Measurements from ENCODE around the gene OR2H2. TPM values are rescaled to one million over a fixed set of nuclear protein-coding genes. Genes with fewer than 3 reads are reported as not detected.

Gene OR2H2
- total and polyA plus RNA-seq, 8 donors = 0.10 to 0.30 (median 0.14) TPM; not detected in 2

DNA sequence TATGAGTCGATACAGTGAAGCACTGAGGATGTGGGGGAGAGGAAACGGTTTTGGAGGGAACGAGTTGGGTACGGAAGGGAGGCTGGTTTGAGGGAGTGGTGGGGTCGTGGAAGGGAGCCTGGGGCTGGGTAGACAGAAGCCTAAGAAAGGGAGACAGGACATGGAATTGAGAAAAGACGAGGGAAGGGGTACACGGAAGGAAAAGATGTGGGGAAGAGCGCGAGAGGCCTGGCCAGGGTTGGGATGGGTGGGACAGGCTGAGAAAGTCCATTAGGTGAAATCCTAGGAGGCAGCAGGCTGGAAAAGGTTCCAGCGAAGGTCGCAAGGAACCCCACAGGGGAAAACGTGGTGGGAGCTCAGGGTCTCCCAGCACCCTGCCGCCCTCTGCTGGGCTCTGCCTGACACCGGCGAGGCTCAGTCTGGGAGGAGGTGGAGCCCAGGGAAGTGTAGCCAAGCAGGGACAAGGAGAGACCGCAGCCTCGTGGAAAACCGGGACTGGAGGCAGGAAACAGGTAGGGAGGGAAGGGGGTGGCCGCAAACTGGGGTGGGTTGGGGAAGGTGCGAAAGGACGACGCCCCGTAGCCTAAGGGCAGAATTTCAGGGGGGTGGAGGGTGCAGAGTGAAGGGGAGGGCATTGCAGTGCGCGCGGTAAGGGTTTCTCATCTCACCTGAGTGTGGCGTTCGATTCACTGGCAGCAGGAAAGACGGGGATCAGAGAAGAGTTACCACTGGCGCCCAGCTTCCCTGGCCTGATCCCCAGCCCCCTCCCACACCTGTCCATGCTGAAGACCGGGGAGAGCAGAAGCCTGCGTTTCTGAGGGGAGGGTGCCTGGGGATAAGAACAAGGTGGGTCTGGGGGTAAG lies 43.7 kb downstream of the OR2H2 start:
- DNase-seq (peak; percentile 59 to 90 (median 79)), ATAC-seq (peak; percentile 65)
- H3K9me3 ChIP-seq = no peaks in the 10 kb centered on the region
- H3K36me3 ChIP-seq = no peaks in the 10 kb centered on the region
- H3K27ac ChIP-seq = peak overlapping the region; percentile 41 to 71
- peaks cover 0 to 25% of the 10 kb centered on the region in 2 donors for H3K27me3 ChIP-seq
- TF ChIP-seq CTCF (IDR thresholded peaks at IDR 0.05) = peak; percentile 39 to 56
- H3K4me3 ChIP-seq = peak overlapping the region; percentile 45 to 59
- H3K4me1 ChIP-seq = peaks cover 6 to 59% of the 10 kb centered on the region in 2 donors
- intact Hi-C loops (cut with DNase I) = no loop called here

- H3K9me3 ChIP-seq = no peaks in the 10 kb centered on the region
- H3K4me3 ChIP-seq = no peak overlapping the region
- peaks cover 0 to 25% of the 10 kb centered on the region in 2 donors for H3K27me3 ChIP-seq
- DNase-seq (no peak), ATAC-seq (no peak)
- no peak for TF ChIP-seq CTCF (IDR thresholded peaks at IDR 0.05)
- intact Hi-C loops (cut with DNase I) = no loop called here
- H3K4me1 ChIP-seq = peaks cover 6 to 51% of the 10 kb centered on the region in 2 donors
- H3K27ac ChIP-seq = no peak overlapping the region
- no peaks in the 10 kb centered on the region for H3K36me3 ChIP-seq
Observed at GRCh38 chr6:29629571-29629970, 44.6 kb downstream of the OR2H2 start.

DNA sequence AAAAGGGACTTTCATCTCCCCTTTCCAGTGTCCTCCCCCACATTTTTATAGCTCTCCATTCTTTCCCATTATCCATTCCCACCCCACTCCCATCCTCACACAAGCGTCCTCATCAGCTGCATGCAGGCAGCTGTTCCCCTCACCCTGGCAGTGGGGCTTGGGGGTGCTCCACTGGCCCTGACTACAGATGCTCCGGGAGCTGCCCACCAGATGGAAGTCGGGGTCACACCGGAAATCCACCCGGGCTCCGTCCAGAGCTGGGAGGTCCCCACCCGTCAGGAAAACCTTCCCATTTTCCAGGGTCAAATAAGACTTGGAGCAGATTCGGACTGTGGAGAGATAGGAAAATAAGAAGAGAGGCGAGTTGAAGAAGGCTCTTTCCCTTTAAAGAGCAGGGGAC lies 45.4 kb downstream of the OR2H2 start:
- no peak for TF ChIP-seq CTCF (IDR thresholded peaks at IDR 0.05)
- DNase-seq (no peak), ATAC-seq (no peak)
- H3K36me3 ChIP-seq = no peaks in the 10 kb centered on the region
- peaks cover 6 to 49% of the 10 kb centered on the region in 2 donors for H3K4me1 ChIP-seq
- H3K27me3 ChIP-seq = peaks cover 0 to 25% of the 10 kb centered on the region in 2 donors
- no peak overlapping the region for H3K4me3 ChIP-seq
- H3K27ac ChIP-seq = no peak overlapping the region
- intact Hi-C loops (cut with DNase I) = no loop called here
- H3K9me3 ChIP-seq = no peaks in the 10 kb centered on the region

DNA sequence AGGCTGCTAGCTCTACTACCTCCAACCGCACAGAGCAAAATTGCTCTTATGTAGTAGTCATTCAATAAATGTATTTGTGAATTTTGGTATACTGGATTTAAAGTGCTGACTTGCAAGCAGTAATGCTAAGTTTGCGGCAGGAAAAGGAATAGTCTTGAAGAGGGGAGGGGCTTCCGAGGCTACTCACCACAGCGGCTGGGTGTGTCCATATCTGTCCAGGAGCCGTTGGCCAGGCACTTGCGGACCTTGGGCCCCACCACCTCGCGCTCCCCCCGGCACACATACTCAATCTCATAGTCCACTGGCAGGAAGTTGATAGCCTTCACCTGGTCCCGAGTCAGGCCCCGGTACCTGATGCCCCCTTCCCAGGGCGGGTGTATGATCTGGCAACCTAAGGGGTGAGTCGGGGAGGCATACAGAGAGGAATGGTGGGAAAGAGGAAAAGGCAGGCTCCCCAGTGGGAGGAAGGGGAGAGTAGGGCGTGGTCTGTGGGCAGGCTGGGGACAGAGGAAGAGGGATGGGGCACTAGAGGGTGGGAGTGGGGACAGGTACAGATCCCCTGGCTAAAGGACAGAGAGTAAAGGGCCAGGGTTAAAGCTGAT lies 46.4 kb downstream of the OR2H2 start:
- TF ChIP-seq CTCF (IDR thresholded peaks at IDR 0.05) = no peak
- intact Hi-C loops (cut with DNase I) = no loop called here
- peaks cover 0 to 25% of the 10 kb centered on the region in 2 donors for H3K27me3 ChIP-seq
- DNase-seq (no peak), ATAC-seq (no peak)
- H3K27ac ChIP-seq = no peak overlapping the region
- no peaks in the 10 kb centered on the region for H3K36me3 ChIP-seq
- no peak overlapping the region for H3K4me3 ChIP-seq
- H3K4me1 ChIP-seq = peaks cover 6 to 49% of the 10 kb centered on the region in 2 donors
- H3K9me3 ChIP-seq = no peaks in the 10 kb centered on the region
